Transverse colon (tissue), 3 donors: ENCODE measurements around the gene MT1X.

Experiments
- CTCF ChIP-seq, 5 experiments: fragments of 200-600 bp in 3 of 5; fragments of 450-650 bp in 2 of 5; sonication (generic) in 3 of 5; IDR thresholded peaks; 1 replicate in 2 of 5; 2 replicates in 3 of 5; pipeline ENCODE4 v1.5.1; 2016 to 2017; ENCODE audit warnings: antibody characterized with exemption in 5 of 5, inconsistent platforms in 3 of 5, mild to moderate bottlenecking in 2 of 5, moderate library complexity in 1 of 5
- POLR2A ChIP-seq: fragments of 450-650 bp; IDR thresholded peaks from one replicate; pipeline ENCODE4 v1.6.1; 2016; ENCODE audit warnings: antibody characterized with exemption, mild to moderate bottlenecking, moderate library complexity

- TF ChIP-seq CTCF (IDR thresholded peaks at IDR 0.05) = no peak
- peak; percentile 63 for TF ChIP-seq POLR2A
Measured at GRCh38 chr16:56675685-56676210, 6.5 kb upstream of the MT1X start.
